ENCODE data around the gene ZCCHC2. TPM values are rescaled to one million over a fixed set of nuclear protein-coding genes. Genes with fewer than 3 reads are reported as not detected.

The ZCCHC2 gene
- total RNA-seq = 43.8 and 48.6 TPM in 2 replicates

DNA sequence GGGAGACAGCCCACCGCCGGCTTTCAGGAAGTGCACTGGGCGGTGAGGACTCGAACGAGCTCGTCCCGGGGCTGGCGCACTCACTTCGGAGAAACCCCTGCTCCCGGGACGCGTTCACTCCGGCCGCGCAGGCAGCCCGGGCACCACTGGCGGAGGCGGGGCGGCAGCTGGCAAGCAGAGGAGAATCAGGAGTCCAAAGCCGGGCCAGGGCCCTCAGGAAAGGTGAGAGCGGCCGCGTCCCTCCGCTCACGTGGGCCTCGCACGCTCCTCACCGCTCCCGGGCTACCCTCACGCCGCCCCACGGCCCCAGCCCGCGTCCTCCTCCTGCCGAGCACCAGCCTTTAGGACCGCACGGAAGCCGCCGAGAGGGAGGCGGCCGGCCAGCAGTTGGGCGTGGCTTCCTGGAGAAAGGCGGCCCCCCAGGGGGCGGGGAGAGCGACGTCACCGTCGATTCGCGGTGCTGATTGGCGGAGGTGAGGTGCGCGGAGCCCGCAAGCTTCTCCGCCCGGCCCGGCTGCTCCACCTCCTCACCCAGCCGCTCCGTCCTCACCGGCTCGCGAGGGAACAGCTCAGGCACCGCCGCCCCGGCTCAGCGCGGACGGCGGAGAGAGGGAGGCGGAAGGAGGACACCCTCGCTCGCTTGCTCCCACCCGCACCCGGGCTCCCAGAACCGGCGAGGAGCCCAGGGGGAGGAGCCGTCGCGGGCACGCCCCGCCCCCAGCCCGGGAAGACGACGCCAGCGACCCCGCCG is at the start of gene ZCCHC2:
ZCCHC2 (plus strand) TSS at position 522 of the 751 bp plus-strand sequence. CDS start 400 bp downstream, outside the sequence.
- H3K4me3 Mint-ChIP-seq (ENCODE audit: low read depth) = peak within 1 kb of the TSS; percentile 95
- H3K27me3 Mint-ChIP-seq (ENCODE audit: low read depth) = no peaks in the 10 kb centered on the region
- peak within 1 kb of the TSS; percentile 88 for H3K27ac Mint-ChIP-seq
- peaks cover 25% of the 10 kb centered on the region for H3K36me3 Mint-ChIP-seq (ENCODE audit: low read depth)
- intact Hi-C loops (cut with micrococcal nuclease) = loop anchor here (1.0 to 10.0 kb wide), 4 partner anchors 16 to 1432 kb away; partner anchors contain the start of genes PIGN and RELCH
- H3K4me1 Mint-ChIP-seq (ENCODE audit: low read depth) = peaks cover 29% of the 10 kb centered on the region
- no peaks in the 10 kb centered on the region for H3K9me3 Mint-ChIP-seq
- DNase-seq (ENCODE audit: low spot score) = peak; percentile 99

- no peaks in the 10 kb centered on the region for H3K4me1 Mint-ChIP-seq (ENCODE audit: low read depth)
- no peak overlapping the region for H3K4me3 Mint-ChIP-seq (ENCODE audit: low read depth)
- peaks cover 7% of the 10 kb centered on the region for H3K36me3 Mint-ChIP-seq (ENCODE audit: low read depth)
- no peak for DNase-seq (ENCODE audit: low spot score)
- intact Hi-C loops (cut with micrococcal nuclease) = no loop called here
- no peak overlapping the region for H3K27ac Mint-ChIP-seq
- peaks cover 17% of the 10 kb centered on the region for H3K27me3 Mint-ChIP-seq (ENCODE audit: low read depth)
- peaks cover 34% of the 10 kb centered on the region for H3K9me3 Mint-ChIP-seq
These were observed 43.3 kb upstream of the ZCCHC2 start for GRCh38 chr18:62479574-62479973.

DNA sequence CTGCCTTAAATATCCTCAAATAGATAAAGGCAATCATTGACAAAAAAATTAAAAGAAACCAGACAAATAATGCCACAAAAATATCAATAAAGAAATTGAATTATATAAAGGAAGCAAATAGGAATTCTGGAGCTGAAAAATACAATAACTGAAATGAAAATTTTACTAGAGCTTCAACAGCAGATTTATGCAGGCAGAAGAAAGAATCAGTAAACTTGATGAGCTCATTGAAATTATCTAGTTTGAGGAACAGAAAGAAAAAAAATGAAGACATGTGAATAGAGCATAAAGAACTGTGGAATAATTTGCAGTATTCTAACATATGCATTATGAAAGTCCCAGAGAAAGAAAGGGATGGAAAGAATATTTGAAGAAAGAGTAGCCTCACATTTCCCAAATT is 41.9 kb upstream of the ZCCHC2 start:
- Mint-ChIP-seq H3K4me3 (ENCODE audit: low read depth) (no peak overlapping the region), H3K27ac (no peak overlapping the region), H3K4me1 (ENCODE audit: low read depth) (peaks cover 4% of the 10 kb centered on the region), H3K36me3 (ENCODE audit: low read depth) (peaks cover 7% of the 10 kb centered on the region), H3K9me3 (peaks cover 34% of the 10 kb centered on the region), H3K27me3 (ENCODE audit: low read depth) (peaks cover 12% of the 10 kb centered on the region)
- DNase-seq (ENCODE audit: low spot score) = no peak
- intact Hi-C loops (cut with micrococcal nuclease) = no loop called here

DNA sequence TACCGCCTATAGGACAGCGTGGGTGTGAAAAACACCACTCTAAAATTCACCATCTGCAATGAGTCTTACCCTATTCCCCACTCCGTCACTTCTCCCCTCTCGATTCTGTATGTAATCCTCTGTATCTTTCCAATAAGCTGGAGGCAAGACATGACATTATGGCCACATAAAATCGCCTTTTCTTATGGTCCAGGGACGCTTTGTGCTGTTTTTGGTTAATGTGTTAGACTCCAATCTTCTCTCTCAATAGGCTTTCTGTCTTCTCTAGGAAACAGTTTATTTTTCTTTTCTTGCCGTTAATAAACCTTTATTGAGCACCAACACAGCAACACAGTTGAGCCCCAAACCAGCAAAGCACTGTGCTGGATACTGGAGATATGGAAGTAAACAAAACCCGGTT is 37.9 kb upstream of the ZCCHC2 start:
- H3K4me1 Mint-ChIP-seq (ENCODE audit: low read depth) = peaks cover 8% of the 10 kb centered on the region
- H3K36me3 Mint-ChIP-seq (ENCODE audit: low read depth) = peaks cover 7% of the 10 kb centered on the region
- H3K27me3 Mint-ChIP-seq (ENCODE audit: low read depth) = peaks cover 2% of the 10 kb centered on the region
- H3K27ac Mint-ChIP-seq = no peak overlapping the region
- no peak overlapping the region for H3K4me3 Mint-ChIP-seq (ENCODE audit: low read depth)
- no peak for DNase-seq (ENCODE audit: low spot score)
- H3K9me3 Mint-ChIP-seq = peaks cover 21% of the 10 kb centered on the region
- intact Hi-C loops (cut with micrococcal nuclease) = no loop called here

DNA sequence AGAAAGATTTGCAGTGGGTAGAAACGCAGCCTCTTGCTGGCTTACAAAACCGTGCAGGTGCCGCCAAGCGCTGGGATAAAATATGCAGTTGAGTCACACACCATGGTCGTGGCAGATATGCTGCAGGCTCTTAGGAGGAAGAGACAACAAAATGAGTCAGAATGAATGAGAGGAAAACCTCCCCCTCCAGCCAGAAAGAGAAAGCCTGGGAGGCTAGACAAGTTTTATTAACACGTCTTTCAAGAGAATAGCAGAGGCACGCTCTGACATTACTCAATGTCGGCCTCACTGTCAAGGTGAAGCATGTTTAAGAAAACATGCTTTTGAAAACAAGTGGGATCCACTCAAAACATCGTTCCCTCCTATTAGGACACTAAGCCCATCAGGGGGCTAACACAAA is 37.1 kb upstream of the ZCCHC2 start:
- DNase-seq (ENCODE audit: low spot score) = no peak
- no peak overlapping the region for H3K4me3 Mint-ChIP-seq (ENCODE audit: low read depth)
- H3K9me3 Mint-ChIP-seq = peaks cover 13% of the 10 kb centered on the region
- peaks cover 5% of the 10 kb centered on the region for H3K36me3 Mint-ChIP-seq (ENCODE audit: low read depth)
- H3K4me1 Mint-ChIP-seq (ENCODE audit: low read depth) = peaks cover 8% of the 10 kb centered on the region
- H3K27me3 Mint-ChIP-seq (ENCODE audit: low read depth) = peaks cover 2% of the 10 kb centered on the region
- intact Hi-C loops (cut with micrococcal nuclease) = no loop called here
- no peak overlapping the region for H3K27ac Mint-ChIP-seq

DNA sequence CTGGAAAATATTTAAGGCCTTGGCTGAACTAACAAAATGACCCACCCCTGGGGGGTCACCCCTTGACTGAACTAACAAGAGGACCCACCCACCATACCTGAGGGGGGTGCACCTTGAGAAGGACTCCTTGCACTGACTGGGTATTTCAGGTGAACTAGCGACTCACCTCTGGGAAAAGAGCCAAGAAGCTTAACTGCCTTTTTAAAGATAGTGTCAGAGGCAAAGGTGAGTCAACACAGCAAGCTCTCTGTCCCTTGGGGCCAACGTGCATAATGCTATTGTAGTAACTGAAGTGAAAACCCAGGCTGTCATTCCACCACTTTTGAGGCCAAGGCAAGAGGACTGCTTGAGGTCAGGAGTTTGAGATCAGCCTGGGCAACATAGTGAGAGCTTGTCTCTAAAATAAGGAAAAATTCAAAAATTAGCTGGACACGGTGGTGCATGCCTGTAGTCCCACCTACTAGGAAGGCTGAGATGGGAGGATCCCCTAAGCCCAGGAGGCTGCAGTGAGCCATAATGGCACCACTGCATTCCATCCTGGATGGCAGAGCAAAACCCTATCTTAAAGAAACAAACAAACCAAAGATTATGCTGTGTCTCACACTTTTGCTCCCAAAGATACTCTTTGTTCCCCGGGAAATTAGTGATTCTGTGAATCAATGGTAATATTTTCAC is 36.4 kb upstream of the ZCCHC2 start:
- H3K9me3 Mint-ChIP-seq = peaks cover 6% of the 10 kb centered on the region
- H3K4me3 Mint-ChIP-seq (ENCODE audit: low read depth) = no peak overlapping the region
- H3K27me3 Mint-ChIP-seq (ENCODE audit: low read depth) = peaks cover 3% of the 10 kb centered on the region
- H3K36me3 Mint-ChIP-seq (ENCODE audit: low read depth) = no peaks in the 10 kb centered on the region
- intact Hi-C loops (cut with micrococcal nuclease) = no loop called here
- H3K27ac Mint-ChIP-seq = no peak overlapping the region
- no peak for DNase-seq (ENCODE audit: low spot score)
- H3K4me1 Mint-ChIP-seq (ENCODE audit: low read depth) = peaks cover 8% of the 10 kb centered on the region

- H3K9me3 Mint-ChIP-seq = no peaks in the 10 kb centered on the region
- H3K36me3 Mint-ChIP-seq (ENCODE audit: low read depth) = no peaks in the 10 kb centered on the region
- no peak overlapping the region for H3K27ac Mint-ChIP-seq
- H3K4me3 Mint-ChIP-seq (ENCODE audit: low read depth) = no peak overlapping the region
- DNase-seq (ENCODE audit: low spot score) = no peak
- H3K27me3 Mint-ChIP-seq (ENCODE audit: low read depth) = peaks cover 9% of the 10 kb centered on the region
- intact Hi-C loops (cut with micrococcal nuclease) = no loop called here
- H3K4me1 Mint-ChIP-seq (ENCODE audit: low read depth) = peaks cover 8% of the 10 kb centered on the region
These were observed 35.7 kb upstream of the ZCCHC2 start for GRCh38 chr18:62487161-62487560.

DNA sequence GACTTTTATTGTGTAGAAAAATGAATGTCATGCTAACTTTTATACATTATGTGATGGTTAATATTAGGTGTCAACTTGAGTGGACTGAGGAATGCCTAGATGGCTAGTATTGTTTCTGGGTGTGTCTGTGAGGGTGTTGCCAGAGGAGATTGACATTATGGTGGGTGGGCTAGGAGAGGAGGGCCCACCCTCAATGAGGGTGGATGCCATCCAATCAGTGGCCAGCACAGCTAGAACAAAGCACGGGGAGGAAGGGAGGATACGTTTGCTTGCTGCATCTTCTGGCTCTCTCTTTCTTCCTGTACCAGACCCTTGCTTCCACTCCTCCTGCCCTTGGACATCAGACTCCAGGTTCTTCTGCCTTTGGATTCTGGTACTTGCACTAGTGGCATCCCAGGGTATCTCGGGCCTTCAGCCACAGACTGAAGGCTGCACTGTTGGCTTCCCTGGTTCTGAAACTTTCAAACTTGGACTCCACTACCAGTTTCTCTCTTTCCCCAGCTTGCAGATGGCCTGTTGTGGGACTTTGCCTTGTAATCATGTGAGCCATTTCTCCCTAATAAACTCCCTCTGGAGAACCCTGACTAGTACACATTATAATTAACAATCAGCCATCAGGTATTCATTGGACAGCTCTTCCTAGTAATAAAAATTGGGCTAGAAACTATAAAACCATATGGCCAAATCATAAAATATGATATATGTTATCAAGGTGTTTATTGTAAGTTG is 31.7 kb upstream of the ZCCHC2 start:
- H3K4me1 Mint-ChIP-seq (ENCODE audit: low read depth) = peaks cover 4% of the 10 kb centered on the region
- H3K9me3 Mint-ChIP-seq = no peaks in the 10 kb centered on the region
- intact Hi-C loops (cut with micrococcal nuclease) = no loop called here
- H3K36me3 Mint-ChIP-seq (ENCODE audit: low read depth) = no peaks in the 10 kb centered on the region
- no peak for DNase-seq (ENCODE audit: low spot score)
- H3K4me3 Mint-ChIP-seq (ENCODE audit: low read depth) = no peak overlapping the region
- no peak overlapping the region for H3K27ac Mint-ChIP-seq
- peaks cover 19% of the 10 kb centered on the region for H3K27me3 Mint-ChIP-seq (ENCODE audit: low read depth)

GRCh38 chr18:62493033-62493862 is 29.6 kb upstream of the ZCCHC2 start:
- no peaks in the 10 kb centered on the region for H3K4me1 Mint-ChIP-seq (ENCODE audit: low read depth)
- H3K4me3 Mint-ChIP-seq (ENCODE audit: low read depth) = no peak overlapping the region
- H3K27ac Mint-ChIP-seq = no peak overlapping the region
- intact Hi-C loops (cut with micrococcal nuclease) = no loop called here
- H3K36me3 Mint-ChIP-seq (ENCODE audit: low read depth) = no peaks in the 10 kb centered on the region
- H3K27me3 Mint-ChIP-seq (ENCODE audit: low read depth) = peaks cover 25% of the 10 kb centered on the region
- DNase-seq (ENCODE audit: low spot score) = no peak
- H3K9me3 Mint-ChIP-seq = no peaks in the 10 kb centered on the region

- Mint-ChIP-seq H3K27me3 (ENCODE audit: low read depth) (peaks cover 27% of the 10 kb centered on the region), H3K4me3 (ENCODE audit: low read depth) (no peak overlapping the region), H3K4me1 (ENCODE audit: low read depth) (no peaks in the 10 kb centered on the region), H3K36me3 (ENCODE audit: low read depth) (no peaks in the 10 kb centered on the region), H3K27ac (no peak overlapping the region), H3K9me3 (no peaks in the 10 kb centered on the region)
- intact Hi-C loops (cut with micrococcal nuclease) = no loop called here
- no peak for DNase-seq (ENCODE audit: low spot score)
These were observed 28.1 kb upstream of the ZCCHC2 start for GRCh38 chr18:62494764-62495163.

DNA sequence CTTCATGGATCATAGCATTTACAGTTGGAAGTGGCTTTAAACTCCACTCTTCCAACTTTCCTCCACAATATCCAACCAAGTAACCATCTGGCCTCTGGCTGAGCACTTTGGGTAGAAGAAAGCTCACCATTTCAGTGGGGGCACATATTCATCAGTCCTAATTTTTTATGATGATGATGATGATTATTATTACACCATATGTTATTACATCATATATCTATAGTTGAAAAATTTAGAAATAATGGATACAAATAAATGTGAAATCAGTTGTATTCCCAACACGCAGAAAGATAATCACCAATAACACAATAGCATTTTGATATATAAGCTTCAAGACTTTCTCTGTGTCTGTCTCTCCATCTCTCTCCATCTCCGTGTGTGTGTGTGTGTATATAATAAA is 26.6 kb upstream of the ZCCHC2 start:
- no peak for DNase-seq (ENCODE audit: low spot score)

GRCh38 chr18:62497190-62497772 is 25.5 kb upstream of the ZCCHC2 start:
- no peaks in the 10 kb centered on the region for H3K4me1 Mint-ChIP-seq (ENCODE audit: low read depth)
- no peak overlapping the region for H3K27ac Mint-ChIP-seq
- no peaks in the 10 kb centered on the region for H3K9me3 Mint-ChIP-seq
- H3K27me3 Mint-ChIP-seq (ENCODE audit: low read depth) = peaks cover 20% of the 10 kb centered on the region
- DNase-seq (ENCODE audit: low spot score) = no peak
- intact Hi-C loops (cut with micrococcal nuclease) = no loop called here
- no peak overlapping the region for H3K4me3 Mint-ChIP-seq (ENCODE audit: low read depth)
- peaks cover 2% of the 10 kb centered on the region for H3K36me3 Mint-ChIP-seq (ENCODE audit: low read depth)

More for the DNA sequence above, 26.6 kb upstream of the ZCCHC2 start:
- H3K4me1 Mint-ChIP-seq (ENCODE audit: low read depth) = no peaks in the 10 kb centered on the region
- intact Hi-C loops (cut with micrococcal nuclease) = no loop called here
- H3K4me3 Mint-ChIP-seq (ENCODE audit: low read depth) = no peak overlapping the region
- no peaks in the 10 kb centered on the region for H3K9me3 Mint-ChIP-seq
- H3K36me3 Mint-ChIP-seq (ENCODE audit: low read depth) = no peaks in the 10 kb centered on the region
- H3K27ac Mint-ChIP-seq = no peak overlapping the region
- H3K27me3 Mint-ChIP-seq (ENCODE audit: low read depth) = peaks cover 27% of the 10 kb centered on the region
